ENCODE results near the gene SLMAP. TPM values are rescaled to one million over a fixed set of nuclear protein-coding genes. Genes with fewer than 3 reads are reported as not detected.

The SLMAP gene
- polyA plus RNA-seq, 1 of the 3 experiments (the other 2 are of a cell fraction), result 10.5 TPM

GRCh38 chr3:57791245-57791644, 35.1 kb downstream of the SLMAP start:
- H3K4me1 ChIP-seq (ENCODE audit: control insufficient read depth in 1 of 2, insufficient read depth in 2 of 2, low read depth in 1 of 2, low read length in 1 of 2), result peaks cover 7 to 10% of the 10 kb centered on the region in 2 experiments; a peak in 3 of 4 replicates
- H2AFZ ChIP-seq (ENCODE audit: low read depth), result no peak overlapping the region
- H3K27me3 ChIP-seq (ENCODE audit: insufficient read depth), result no peaks in the 10 kb centered on the region
- no peak for DNase-seq
- ChIA-PET POLR2A (no interaction called here), CTCF (no interaction called here)
- TF ChIP-seq ZBTB33 (IDR thresholded peaks at IDR 0.05; ENCODE audit: borderline replicate concordance, low read depth) (no peak), EP300 (IDR thresholded peaks at IDR 0.05; ENCODE audit: borderline replicate concordance in 1 of 2, low read depth in 1 of 2, low read length in 1 of 2) (no peak), PBX3 (IDR thresholded peaks at IDR 0.05) (no peak), TEAD4 (IDR thresholded peaks at IDR 0.05; ENCODE audit: borderline replicate concordance, insufficient read depth) (no peak), FOXJ3 (CRISPR knock-in tag; IDR thresholded peaks at IDR 0.05) (no peak), RXRA (IDR thresholded peaks at IDR 0.05; ENCODE audit: borderline replicate concordance, low read depth) (no peak), JUND (IDR thresholded peaks at IDR 0.05) (no peak), RFX5 (IDR thresholded peaks at IDR 0.05; ENCODE audit: low read length) (no peak), POLR2AphosphoS5 (IDR thresholded peaks at IDR 0.05; ENCODE audit: low read depth, low read length) (no peak), GATA2 (CRISPR knock-in tag; IDR thresholded peaks at IDR 0.05) (no peak), CTCF (IDR thresholded peaks at IDR 0.05) (no peak), USF2 (IDR thresholded peaks at IDR 0.05; ENCODE audit: borderline replicate concordance, low read depth, low read length) (no peak), RAD21 (IDR thresholded peaks at IDR 0.05; ENCODE audit: low read length) (no peak)
- 90% methylated on average over 2 of the region's 2 CpGs for WGBS (ENCODE audit: low lambda C conversion rate)
- no peak overlapping the region for H3K9ac ChIP-seq
- H3K79me2 ChIP-seq (ENCODE audit: insufficient read depth), result peaks cover 68% of the 10 kb centered on the region
- H3K36me3 ChIP-seq (replicated peaks in 1 of 2; ENCODE audit: control insufficient read depth in 1 of 2, insufficient read depth in 2 of 2, low read length in 1 of 2), result peaks cover 0 to 3% of the 10 kb centered on the region in 2 experiments
- no peak overlapping the region for H3K27ac ChIP-seq (ENCODE audit: low read depth in 2 of 2, low read length in 1 of 2)
- peaks cover 4% of the 10 kb centered on the region for H3F3A ChIP-seq (replicated peaks; ENCODE audit: insufficient read depth)
- H4K20me1 ChIP-seq (ENCODE audit: insufficient read depth), result peaks cover 21% of the 10 kb centered on the region
- H3K4me3 ChIP-seq (ENCODE audit: low read depth in 2 of 2, low read length in 1 of 2), result no peak overlapping the region
- no peaks in the 10 kb centered on the region for H3K9me3 ChIP-seq
- H3K9me2 ChIP-seq, result no peaks in the 10 kb centered on the region
- H3K4me2 ChIP-seq, result no peak overlapping the region

Data from SK-N-SH (cell line).